ENCODE data around the gene KHDRBS2.

KHDRBS2 gene

GRCh38 chr6:62285612-62286469, at the start of gene KHDRBS2:
KHDRBS2 (minus strand) TSS chr6:62286225.
- DNase-seq (ENCODE audit: low read depth in 2 of 2): no peak

GRCh38 chr6:62328607-62329006, 42.6 kb upstream of the KHDRBS2 start:
- no peak for DNase-seq (ENCODE audit: low read depth in 2 of 2)

- no peak for DNase-seq (ENCODE audit: low read depth in 2 of 2)
These were observed 38.8 kb upstream of the KHDRBS2 start for GRCh38 chr6:62324834-62325233.

DNA sequence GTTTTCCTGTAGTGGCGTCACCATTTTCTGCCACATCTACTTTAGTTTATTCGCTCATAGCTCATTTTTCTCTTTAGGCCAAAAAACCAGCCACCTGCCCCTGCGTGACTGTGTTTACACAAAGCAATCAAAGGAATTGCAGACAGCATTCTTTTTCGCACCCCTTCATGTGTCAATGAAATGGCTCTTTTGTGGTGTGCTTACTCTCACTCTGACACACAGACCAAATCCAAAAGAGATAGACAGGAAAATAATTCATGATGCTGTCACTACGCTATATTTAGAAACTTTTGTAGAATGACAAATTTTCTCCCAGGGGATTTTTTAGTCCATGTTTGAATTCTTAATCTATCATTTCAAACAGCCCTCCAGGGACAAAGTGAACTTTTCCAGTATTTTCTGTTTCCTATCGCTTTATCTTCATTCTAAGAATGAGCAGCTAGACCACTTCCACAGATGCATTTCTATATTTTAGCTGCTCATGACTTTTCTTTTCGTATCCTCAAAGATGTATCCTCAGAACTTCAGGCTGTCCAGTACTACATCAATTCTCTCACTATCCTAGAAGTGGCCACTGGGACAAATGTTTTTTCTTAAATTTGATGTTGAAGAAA, 37.9 kb upstream of the KHDRBS2 start:
- DNase-seq (ENCODE audit: low read depth in 2 of 2): no peak

DNA sequence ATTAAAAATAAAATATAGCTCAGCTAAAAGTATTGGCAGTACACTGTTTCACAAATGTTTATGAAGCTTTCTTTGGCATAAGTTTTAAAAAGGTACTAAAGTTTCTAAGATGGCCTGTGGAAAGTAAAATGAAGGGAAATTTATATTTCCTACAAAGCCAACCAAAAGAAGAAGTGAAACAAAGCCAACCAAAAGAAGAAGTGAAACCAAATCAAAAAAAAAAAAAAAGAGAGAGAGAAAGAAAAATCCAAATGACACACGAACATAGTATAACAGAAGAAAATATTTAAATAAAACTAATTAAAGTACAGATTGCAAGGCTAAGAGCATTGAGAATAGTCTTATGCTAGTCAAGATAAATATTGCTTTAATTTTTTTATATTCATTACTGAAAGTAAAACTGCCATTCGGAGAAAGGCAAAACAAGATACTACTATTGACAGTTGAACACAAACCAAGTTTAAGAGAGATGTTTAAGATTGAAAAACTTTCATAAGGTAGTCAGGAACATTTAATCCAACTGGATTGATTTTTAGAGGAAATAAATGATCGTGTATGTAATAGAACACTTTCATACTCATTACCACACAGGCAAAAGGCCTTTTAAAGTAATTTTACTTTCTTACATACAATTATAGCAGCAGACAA, 12.8 kb upstream of the KHDRBS2 start:
- no peak for DNase-seq (ENCODE audit: low read depth in 2 of 2)

GRCh38 chr6:62296541-62296940, 10.5 kb upstream of the KHDRBS2 start:
- DNase-seq (ENCODE audit: low read depth in 2 of 2): no peak

DNA sequence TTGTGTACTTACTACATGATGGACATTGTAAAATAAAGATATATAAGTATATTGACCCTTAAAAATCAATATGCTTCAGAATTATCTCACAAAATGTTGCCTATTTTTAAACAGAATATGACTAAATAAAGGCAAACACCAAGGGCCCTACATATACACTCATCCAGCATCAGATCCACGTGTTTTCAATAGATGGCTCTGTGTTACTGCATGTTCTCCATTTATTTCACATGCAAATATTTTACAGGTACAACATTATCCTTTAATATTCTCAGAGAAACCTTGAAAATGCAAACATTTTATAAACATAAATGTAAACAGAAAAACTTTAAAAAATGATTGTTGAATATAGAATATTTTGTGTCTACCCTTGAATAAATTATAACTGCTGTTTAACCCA, 2.9 kb upstream of the KHDRBS2 start:
- DNase-seq (ENCODE audit: low read depth in 2 of 2): no peak

DNA sequence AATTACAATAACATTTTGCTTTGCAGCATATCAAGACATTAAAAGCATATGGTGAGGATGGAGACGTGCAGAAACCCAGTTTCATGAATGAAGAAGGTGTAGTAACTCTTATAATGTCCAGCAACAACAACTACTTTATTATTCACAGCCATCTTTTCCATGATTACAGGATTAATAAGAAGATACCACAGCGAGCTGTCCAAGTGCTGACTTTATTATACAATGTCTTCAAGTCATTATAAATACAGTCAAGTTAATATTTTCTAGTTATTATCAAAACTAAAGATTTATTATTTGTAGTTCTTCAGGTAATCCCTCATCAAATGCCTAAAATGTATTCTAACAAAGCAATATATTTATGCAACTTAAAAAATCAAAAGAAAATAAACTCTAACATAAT, 2.5 kb upstream of the KHDRBS2 start:
- no peak for DNase-seq (ENCODE audit: low read depth in 2 of 2)

GRCh38 chr6:62286470-62286843, 432 bp upstream of the KHDRBS2 start:
- no peak for DNase-seq (ENCODE audit: low read depth in 2 of 2)

DNA sequence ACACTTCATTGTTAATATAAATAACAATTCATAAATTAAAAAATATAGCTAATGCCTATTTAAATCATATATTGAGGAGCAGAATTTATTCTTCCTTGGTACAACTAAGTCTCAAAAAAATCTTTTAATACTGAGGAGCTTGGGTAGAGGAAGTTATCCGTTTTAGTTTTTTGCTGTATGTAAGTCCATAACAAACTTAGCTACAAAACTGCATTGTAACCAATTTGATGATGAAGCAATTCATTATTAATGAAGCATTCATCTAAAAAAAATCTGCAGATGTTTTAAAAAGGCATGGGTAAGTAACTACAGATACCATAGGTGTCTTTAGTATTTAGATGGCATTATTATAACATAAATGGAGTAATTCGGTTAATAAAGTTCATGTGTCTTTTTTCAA, 1.3 kb downstream of the KHDRBS2 start:
- DNase-seq (ENCODE audit: low read depth in 2 of 2): no peak

- no peak for DNase-seq (ENCODE audit: low read depth in 2 of 2)
These were observed 2.1 kb downstream of the KHDRBS2 start for GRCh38 chr6:62283796-62284411.

GRCh38 chr6:62283365-62283764, 2.7 kb downstream of the KHDRBS2 start:
- DNase-seq (ENCODE audit: low read depth in 2 of 2): no peak

DNA sequence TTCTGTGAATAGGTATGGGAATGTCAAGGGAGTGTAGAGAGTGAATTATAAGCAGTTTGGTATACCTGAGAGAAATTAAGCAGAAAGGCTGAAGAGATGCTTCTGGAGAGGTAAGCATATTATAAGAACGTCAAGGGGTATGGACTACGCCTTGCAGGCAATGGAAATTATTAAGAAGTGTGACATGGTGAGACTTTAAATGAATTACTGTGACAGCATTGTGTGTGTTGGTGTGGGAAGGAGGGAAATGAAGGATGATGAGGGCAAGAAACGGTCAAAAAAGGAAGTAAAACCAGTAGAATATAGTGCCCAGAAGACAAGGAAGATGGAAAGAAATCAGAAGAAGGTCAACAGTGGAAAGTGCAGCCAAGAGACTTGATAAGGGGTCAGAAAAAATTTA, 5.9 kb downstream of the KHDRBS2 start:
- DNase-seq (ENCODE audit: low read depth in 2 of 2): no peak

DNA sequence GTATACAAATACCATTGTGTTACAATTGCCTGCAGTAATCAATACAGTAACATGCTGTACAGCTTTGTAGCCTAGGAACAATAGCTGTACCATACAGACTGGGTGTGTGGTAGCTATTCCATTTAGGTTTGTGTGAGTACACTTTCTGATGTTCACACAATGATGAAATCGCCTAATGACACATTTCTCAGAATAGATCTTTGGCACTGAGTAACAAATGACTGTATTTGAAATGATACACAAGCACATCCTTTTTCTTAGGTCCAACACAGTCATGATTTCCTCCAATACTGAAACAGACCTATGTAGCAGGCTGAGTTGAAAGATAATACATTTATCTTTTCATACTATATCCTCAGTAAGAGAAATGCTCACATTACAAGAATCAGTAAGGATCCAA, 13.9 kb downstream of the KHDRBS2 start:
- no peak for DNase-seq (ENCODE audit: low read depth in 2 of 2)

DNA sequence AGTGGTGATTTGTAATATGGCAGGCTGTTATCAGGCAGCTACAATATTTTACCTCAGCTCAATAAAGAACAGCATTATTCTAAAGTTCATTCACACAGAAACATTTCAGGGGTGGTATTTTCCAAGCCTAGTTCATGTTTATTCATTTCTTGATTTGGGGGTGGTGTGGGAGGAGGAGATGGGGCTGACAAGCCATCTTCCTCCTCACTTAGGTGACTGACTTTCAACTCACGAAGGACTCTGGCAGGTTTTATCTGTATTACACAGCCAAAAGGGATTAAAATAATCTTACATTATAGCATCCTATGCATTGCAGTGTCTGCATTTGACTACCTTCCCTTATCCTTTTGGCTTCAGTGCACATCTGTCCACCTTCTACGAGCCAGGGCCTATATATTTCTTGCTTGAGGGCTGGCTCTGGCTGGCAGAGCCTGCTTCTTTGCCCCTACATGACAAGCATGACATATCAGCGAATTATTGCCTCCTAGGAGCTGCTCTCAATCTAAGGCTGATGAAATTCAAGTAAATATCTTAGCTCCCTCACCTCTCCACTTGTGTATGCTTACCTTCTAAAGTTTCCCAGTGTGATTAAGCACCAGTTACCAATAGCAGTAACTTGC, 20.0 kb downstream of the KHDRBS2 start:
- no peak for DNase-seq (ENCODE audit: low read depth in 2 of 2)

DNA sequence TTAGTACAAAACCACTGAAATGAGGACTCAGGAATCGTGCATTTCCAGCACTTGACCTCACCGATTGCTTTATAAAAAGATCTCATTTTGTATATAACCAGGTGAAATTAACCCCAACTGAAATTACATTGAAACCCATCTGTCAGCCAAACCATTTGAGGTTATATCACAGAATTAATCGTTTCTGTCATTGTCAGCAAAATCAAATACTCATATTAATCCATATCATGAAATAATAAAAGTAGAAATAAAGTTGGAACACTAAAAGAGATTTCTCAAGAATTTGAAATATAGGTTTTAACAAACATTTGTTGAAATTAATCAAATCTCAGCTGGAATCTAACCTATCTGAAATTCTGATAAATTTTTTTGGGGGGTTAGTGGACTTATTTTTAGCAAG, 23.7 kb downstream of the KHDRBS2 start:
- no peak for DNase-seq (ENCODE audit: low read depth in 2 of 2)

DNA sequence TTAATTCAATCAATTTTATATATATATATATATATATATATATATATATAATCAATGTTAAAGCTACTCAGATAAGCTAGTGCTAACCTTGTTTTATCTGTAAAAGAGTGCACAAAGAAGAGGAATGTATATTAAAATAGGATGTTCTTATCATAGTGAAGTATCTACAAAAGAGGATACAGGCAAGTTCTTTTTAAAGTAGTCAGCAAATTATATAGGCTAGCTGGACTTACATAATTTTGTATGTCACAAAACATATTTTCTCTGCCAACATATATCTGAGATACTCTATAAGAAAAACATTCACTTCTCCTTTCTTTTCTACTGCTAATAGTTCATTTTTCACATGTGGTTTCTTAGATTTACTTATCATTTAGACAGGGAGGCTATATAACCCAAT, 39.9 kb downstream of the KHDRBS2 start:
- DNase-seq (ENCODE audit: low read depth in 2 of 2): no peak

GRCh38 chr6:62236784-62237183, 49.2 kb downstream of the KHDRBS2 start:
- DNase-seq (ENCODE audit: low read depth in 2 of 2): no peak

GRCh38 chr6:62229231-62229630, 56.8 kb downstream of the KHDRBS2 start:
- DNase-seq (ENCODE audit: low read depth in 2 of 2): no peak

DNA sequence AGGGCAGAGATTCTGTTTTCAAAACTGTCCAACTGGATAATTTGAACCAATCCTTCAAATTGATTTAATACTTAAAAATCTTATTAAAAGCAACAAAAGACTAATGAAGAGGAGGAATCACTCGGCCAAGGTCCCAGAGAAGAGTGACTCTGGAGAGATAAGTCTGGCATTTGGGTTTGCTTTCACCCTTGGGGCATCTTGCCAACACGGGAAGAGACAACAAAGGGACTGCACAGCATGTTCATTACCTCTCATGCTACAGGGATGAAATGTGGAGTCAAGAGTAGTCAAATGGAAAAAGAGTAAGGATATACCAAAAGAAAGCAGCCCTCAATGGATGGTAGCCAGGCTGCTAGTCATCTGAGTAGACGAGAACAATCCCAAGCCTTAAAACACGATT, 68.2 kb downstream of the KHDRBS2 start:
- no peak for DNase-seq (ENCODE audit: low read depth in 2 of 2)

GRCh38 chr6:62202078-62202477, 83.9 kb downstream of the KHDRBS2 start:
- no peak for DNase-seq (ENCODE audit: low read depth in 2 of 2)

DNA sequence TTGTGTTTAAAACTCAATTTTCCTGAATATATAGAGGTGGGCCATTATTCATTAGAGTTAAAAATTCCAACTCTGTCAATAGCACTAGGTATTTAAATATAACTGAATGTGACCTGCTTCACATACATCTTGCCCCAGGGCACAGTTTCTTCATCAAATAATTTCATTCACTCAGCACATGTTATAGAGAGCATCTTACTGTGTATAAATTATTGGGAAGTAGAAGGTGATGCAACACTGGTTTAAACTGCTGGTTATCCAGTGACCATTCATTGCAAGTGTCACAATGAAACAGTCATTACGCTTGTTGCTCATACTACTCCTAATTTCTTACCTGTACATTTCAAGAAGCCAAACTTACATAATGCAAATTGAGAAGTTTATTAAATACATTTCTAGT, 93.4 kb downstream of the KHDRBS2 start:
- no peak for DNase-seq (ENCODE audit: low read depth in 2 of 2)
